Stromal cell of bone marrow (primary cell): Measurements from ENCODE around the gene JAM3.
"Not testable (repeated sequence)": the region's sequence is repeated elsewhere in the genome, so short reads cannot be mapped to it uniquely, and the experiment has no call there.

ENCODE experiments used
- DNase-seq: peaks from one replicate; pipeline ENCODE4 v3.0.0-alpha.2; 2012; ENCODE audit warnings: low read depth

The JAM3 gene

GRCh38 chr11:134101282-134101681, 32.4 kb downstream of the JAM3 start:
- no peak for DNase-seq

GRCh38 chr11:134110252-134110815, 41.5 kb downstream of the JAM3 start:
- DNase-seq, result no peak

- DNase-seq, result not testable (repeated sequence)
These were observed 44.9 kb downstream of the JAM3 start for GRCh38 chr11:134113787-134114186.

- DNase-seq, result no peak
These were observed 47.3 kb downstream of the JAM3 start for GRCh38 chr11:134116210-134116609.

- no peak for DNase-seq
These were observed 49.1 kb downstream of the JAM3 start for GRCh38 chr11:134118006-134118405.

- DNase-seq, result no peak
These were observed 50.2 kb downstream of the JAM3 start for GRCh38 chr11:134119094-134119493.

GRCh38 chr11:134120143-134120850, 51.4 kb downstream of the JAM3 start:
- peak; percentile 95 for DNase-seq

GRCh38 chr11:134120921-134121526, 52.2 kb downstream of the JAM3 start:
- no peak for DNase-seq

GRCh38 chr11:134124660-134125451, 56.0 kb downstream of the JAM3 start:
- DNase-seq, result peak; percentile 43

- DNase-seq, result no peak
These were observed 56.6 kb downstream of the JAM3 start for GRCh38 chr11:134125507-134125906.

GRCh38 chr11:134126217-134126822, 57.4 kb downstream of the JAM3 start:
- peak; percentile 75 for DNase-seq

GRCh38 chr11:134131628-134132244, 62.9 kb downstream of the JAM3 start:
- DNase-seq, result no peak

- no peak for DNase-seq
These were observed 63.9 kb downstream of the JAM3 start for GRCh38 chr11:134132808-134133207.

GRCh38 chr11:134134167-134134566, 65.3 kb downstream of the JAM3 start:
- no peak for DNase-seq

- no peak for DNase-seq
These were observed 69.5 kb downstream of the JAM3 start for GRCh38 chr11:134138376-134138775.

GRCh38 chr11:134139303-134139872, 70.5 kb downstream of the JAM3 start:
- DNase-seq, result no peak

- DNase-seq, result peak; percentile 69
These were observed 71.0 kb downstream of the JAM3 start for GRCh38 chr11:134139873-134140331.

- no peak for DNase-seq
These were observed 72.2 kb downstream of the JAM3 start for GRCh38 chr11:134140961-134141490.

- DNase-seq, result peak; percentile 34
These were observed 73.7 kb downstream of the JAM3 start for GRCh38 chr11:134142536-134142935.

GRCh38 chr11:134143801-134144200, 74.9 kb downstream of the JAM3 start:
- DNase-seq, result no peak

- no peak for DNase-seq
These were observed 75.9 kb downstream of the JAM3 start for GRCh38 chr11:134144744-134145143.
